HG03103 (cell line): ENCODE results near the gene WDR18.
"Not testable (repeated sequence)": the region's sequence is repeated elsewhere in the genome, so short reads cannot be mapped to it uniquely, and the experiment has no call there.

Experiments
- ATAC-seq: cut with Tn5 transposase; IDR thresholded peaks from one replicate; pipeline ENCODE4 v1.9.1; 2021; ENCODE audit warnings: low read depth; ENCODE audit not compliant: unreplicated experiment

The WDR18 gene

GRCh38 chr19:948842-949496 is 35.2 kb upstream of the WDR18 start:
- ATAC-seq = no peak

GRCh38 chr19:950352-951066 is 33.6 kb upstream of the WDR18 start:
- ATAC-seq = no peak

GRCh38 chr19:952049-952679 is 32.0 kb upstream of the WDR18 start:
- ATAC-seq = no peak

- no peak for ATAC-seq
Measured at GRCh38 chr19:952680-953444, 31.3 kb upstream of the WDR18 start.

- ATAC-seq = no peak
Measured at GRCh38 chr19:953445-954271, 30.5 kb upstream of the WDR18 start.

GRCh38 chr19:954272-954671 is 29.9 kb upstream of the WDR18 start:
- ATAC-seq = no peak

- ATAC-seq = no peak
Measured at GRCh38 chr19:954672-955494, 29.3 kb upstream of the WDR18 start.

- ATAC-seq = no peak
Measured at GRCh38 chr19:955803-956765, 28.1 kb upstream of the WDR18 start.

GRCh38 chr19:956766-957440 is 27.2 kb upstream of the WDR18 start:
- ATAC-seq = no peak

- ATAC-seq = not testable (repeated sequence)
Measured at GRCh38 chr19:957578-957977, 26.6 kb upstream of the WDR18 start.

- ATAC-seq = no peak
Measured at GRCh38 chr19:958967-959855, 24.9 kb upstream of the WDR18 start.

GRCh38 chr19:960020-960419 is 24.1 kb upstream of the WDR18 start:
- ATAC-seq = no peak

- ATAC-seq = no peak
Measured at GRCh38 chr19:960601-960938, 23.6 kb upstream of the WDR18 start.

GRCh38 chr19:961866-962620 is 22.1 kb upstream of the WDR18 start:
- ATAC-seq = no peak

GRCh38 chr19:962683-963400 is 21.3 kb upstream of the WDR18 start:
- no peak for ATAC-seq
